Peyer's patch (tissue), 4 donors: ENCODE measurements around the gene PLA2G2F.

Experiments used
- CTCF ChIP-seq, 6 experiments: fragments of 450-650 bp in 4 of 6; fragments of 200-600 bp in 2 of 6; sonication (generic) in 1 of 6; IDR thresholded peaks; one replicate each; pipeline ENCODE4 v1.5.1; 2017 to 2019; ENCODE audit warnings: antibody characterized with exemption in 6 of 6, mild to moderate bottlenecking in 3 of 6, moderate library complexity in 1 of 6
- POLR2A ChIP-seq, 2 donors: fragments of 450-650 bp; IDR thresholded peaks; one replicate each; pipeline ENCODE4 v1.5.1; 2017; ENCODE audit warnings: antibody characterized with exemption in 2 of 2, mild to moderate bottlenecking in 2 of 2, moderate library complexity in 2 of 2

GRCh38 chr1:20124456-20125057 lies 14.6 kb upstream of the PLA2G2F start:
- TF ChIP-seq CTCF (IDR thresholded peaks at IDR 0.05) (no peak), POLR2A (IDR thresholded peaks at IDR 0.05) (no peak)
